Activated CD8-positive, alpha-beta T cell treated with anti-CD3 and anti-CD28 coated beads for 36 hours (primary cell): ENCODE results near the gene SIRT1. TPM values are rescaled to one million over a fixed set of nuclear protein-coding genes. Genes with fewer than 3 reads are reported as not detected.
"Not testable (repeated sequence)": the region's sequence is repeated elsewhere in the genome, so short reads cannot be mapped to it uniquely, and the experiment has no call there.

Experiments
- ATAC-seq: fragments of 200-7000 bp; cut with Tn5 transposase; one replicate; pipeline ENCODE4 v1.10.0; 2021; ENCODE audit warnings: mild to moderate bottlenecking, moderate library complexity
- CTCF ChIA-PET: fragments of 350-600 bp; sonication (Branson Sonifier 250); formaldehyde crosslinking; loops from one replicate; lab custom pipeline; 2021; ENCODE audit warnings: antibody characterized with exemption; lab: Charles Lee
- POLR2A ChIA-PET: fragments of 350-600 bp; sonication (Branson Sonifier 250); formaldehyde crosslinking; loops from one replicate; lab custom pipeline; 2021; ENCODE audit warnings: antibody characterized with exemption; lab: Charles Lee
- DNase-seq: peaks from one replicate; pipeline ENCODE4 v3.0.0-alpha.2; 2020
- H3K27ac Mint-ChIP-seq: one replicate; pipeline ENCODE4 v1.8.0; 2021; ENCODE audit warnings: mild to moderate bottlenecking, mixed read lengths
- H3K27me3 Mint-ChIP-seq: one replicate; pipeline ENCODE4 v1.8.0; 2021; ENCODE audit warnings: mixed read lengths
- H3K36me3 Mint-ChIP-seq: one replicate; pipeline ENCODE4 v1.8.0; 2021; ENCODE audit warnings: low read depth, mixed read lengths
- H3K4me1 Mint-ChIP-seq: one replicate; pipeline ENCODE4 v1.8.0; 2021; ENCODE audit warnings: low read depth, mixed read lengths
- H3K4me3 Mint-ChIP-seq: one replicate; pipeline ENCODE4 v1.8.0; 2021; ENCODE audit warnings: mild to moderate bottlenecking, moderate library complexity, mixed read lengths
- H3K9me3 Mint-ChIP-seq: one replicate; pipeline ENCODE4 v1.8.0; 2021; ENCODE audit warnings: mixed read lengths
- intact Hi-C: fragments of 100-400 bp; cut with micrococcal nuclease; formaldehyde crosslinking; loops from one replicate; pipeline ENCODE4 v1.10.0; 2022
- total RNA-seq, 2 experiments: library from RNA; stranded (reverse); gene quantifications; one replicate each; pipeline ENCODE4 v1.2.3, GENCODE V29; 2021
- TF ChIP-seq, protein P1 (sequence below): fragments of 200-600 bp; IDR thresholded peaks from one replicate; pipeline ENCODE4 v1.8.0; 2022; ENCODE audit warnings: antibody characterized with exemption, mild to moderate bottlenecking

The SIRT1 gene
- 10 to 100 TPM; 27.5 to 29.8 TPM for total RNA-seq

DNA sequence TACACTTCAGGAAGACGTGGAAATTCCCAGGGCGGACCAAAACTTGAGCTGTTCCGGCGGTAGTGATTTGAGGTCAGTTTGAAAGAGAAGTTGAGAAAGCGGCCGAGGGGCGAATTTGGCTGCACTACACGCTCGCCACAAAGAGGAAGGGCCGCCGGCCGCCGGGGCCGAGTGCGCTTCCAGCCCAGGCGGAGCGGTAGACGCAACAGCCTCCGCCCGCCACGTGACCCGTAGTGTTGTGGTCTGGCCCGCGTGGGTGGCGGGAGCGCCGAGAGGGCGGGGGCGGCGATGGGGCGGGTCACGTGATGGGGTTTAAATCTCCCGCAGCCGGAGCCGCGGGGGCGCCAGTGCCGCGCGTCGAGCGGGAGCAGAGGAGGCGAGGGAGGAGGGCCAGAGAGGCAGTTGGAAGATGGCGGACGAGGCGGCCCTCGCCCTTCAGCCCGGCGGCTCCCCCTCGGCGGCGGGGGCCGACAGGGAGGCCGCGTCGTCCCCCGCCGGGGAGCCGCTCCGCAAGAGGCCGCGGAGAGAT is at the start of gene SIRT1:
Gene SIRT1, plus strand, starts transcription at position 344 of the 529 bp plus-strand sequence. Its CDS starts 66 bp downstream, at position 410.
- TF ChIP-seq, protein P1, sequence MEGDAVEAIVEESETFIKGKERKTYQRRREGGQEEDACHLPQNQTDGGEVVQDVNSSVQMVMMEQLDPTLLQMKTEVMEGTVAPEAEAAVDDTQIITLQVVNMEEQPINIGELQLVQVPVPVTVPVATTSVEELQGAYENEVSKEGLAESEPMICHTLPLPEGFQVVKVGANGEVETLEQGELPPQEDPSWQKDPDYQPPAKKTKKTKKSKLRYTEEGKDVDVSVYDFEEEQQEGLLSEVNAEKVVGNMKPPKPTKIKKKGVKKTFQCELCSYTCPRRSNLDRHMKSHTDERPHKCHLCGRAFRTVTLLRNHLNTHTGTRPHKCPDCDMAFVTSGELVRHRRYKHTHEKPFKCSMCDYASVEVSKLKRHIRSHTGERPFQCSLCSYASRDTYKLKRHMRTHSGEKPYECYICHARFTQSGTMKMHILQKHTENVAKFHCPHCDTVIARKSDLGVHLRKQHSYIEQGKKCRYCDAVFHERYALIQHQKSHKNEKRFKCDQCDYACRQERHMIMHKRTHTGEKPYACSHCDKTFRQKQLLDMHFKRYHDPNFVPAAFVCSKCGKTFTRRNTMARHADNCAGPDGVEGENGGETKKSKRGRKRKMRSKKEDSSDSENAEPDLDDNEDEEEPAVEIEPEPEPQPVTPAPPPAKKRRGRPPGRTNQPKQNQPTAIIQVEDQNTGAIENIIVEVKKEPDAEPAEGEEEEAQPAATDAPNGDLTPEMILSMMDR: no peak
- intact Hi-C loops: no loop called here
- Mint-ChIP-seq H3K27me3 (no peaks in the 10 kb centered on the region), H3K9me3 (no peaks in the 10 kb centered on the region), H3K4me3 (peak within 1 kb of the TSS; percentile 94), H3K36me3 (peaks cover 35% of the 10 kb centered on the region), H3K4me1 (peaks cover 29% of the 10 kb centered on the region), H3K27ac (peak within 1 kb of the TSS; percentile 91)
- ChIA-PET CTCF (interaction anchor here (0.6 to 1.5 kb wide), 7 partner anchors 9 to 96 kb away, joined by 3 to 8 read pairs (median 5); no protein-coding TSS in a partner anchor), POLR2A (interaction anchor here (0.9 to 1.7 kb wide), 5 partner anchors 9 to 95 kb away, joined by 3 to 6 read pairs (median 4); no protein-coding TSS in a partner anchor)
- ATAC-seq: peak; percentile 75
- DNase-seq: peak; percentile 89

DNA sequence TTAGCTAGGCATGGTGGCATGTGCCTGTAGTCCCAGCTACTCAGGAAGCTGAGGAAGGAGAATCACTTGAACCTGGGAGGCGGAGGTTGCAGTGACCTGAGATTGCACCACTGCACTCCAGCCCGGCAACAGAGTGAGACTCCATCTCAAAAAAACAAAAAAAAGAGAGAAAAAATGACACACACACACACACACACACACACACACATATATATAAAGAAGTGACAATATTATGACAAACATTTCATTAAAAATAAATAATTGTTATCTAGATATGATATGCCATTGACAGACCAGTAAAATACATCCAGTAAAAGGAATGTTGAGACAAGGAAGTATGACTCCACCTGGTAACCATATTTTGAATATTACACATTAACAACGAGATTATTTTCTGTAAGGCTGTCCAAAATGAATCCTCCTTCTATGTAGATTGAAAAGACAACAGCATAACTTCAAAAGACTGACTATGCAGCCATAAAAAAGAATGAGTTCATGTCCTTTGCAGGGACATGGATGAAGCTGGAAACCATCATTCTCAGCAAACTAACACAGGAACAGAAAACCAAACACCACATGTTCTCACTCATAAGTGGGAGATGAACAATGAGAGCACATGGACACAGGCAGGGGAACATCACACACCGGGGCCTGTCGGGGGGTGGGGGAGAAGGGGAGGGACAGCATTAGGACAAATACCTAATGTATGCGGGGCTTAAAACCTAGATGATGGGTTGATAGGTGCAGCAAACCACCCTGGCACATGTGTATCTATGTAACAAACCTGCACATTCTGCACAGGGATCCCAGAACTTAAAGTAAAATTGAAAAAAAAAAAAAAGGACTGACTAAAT is 48.7 kb upstream of the SIRT1 start:
- H3K36me3 Mint-ChIP-seq, H3K27me3 Mint-ChIP-seq, H3K9me3 Mint-ChIP-seq, intact Hi-C loops, H3K27ac Mint-ChIP-seq, DNase-seq, H3K4me1 Mint-ChIP-seq, ATAC-seq: not testable (repeated sequence)
- peak overlapping the region; percentile 71 for H3K4me3 Mint-ChIP-seq
- ChIA-PET POLR2A (interaction anchor here (0.6 kb wide), 1 partner anchor 1626 kb away, joined by 5 read pairs; no protein-coding TSS in a partner anchor), CTCF (interaction anchor here (1.0 to 2.3 kb wide), 4 partner anchors 33 to 466 kb away, joined by 3 to 5 read pairs (median 3); no protein-coding TSS in a partner anchor)

DNA sequence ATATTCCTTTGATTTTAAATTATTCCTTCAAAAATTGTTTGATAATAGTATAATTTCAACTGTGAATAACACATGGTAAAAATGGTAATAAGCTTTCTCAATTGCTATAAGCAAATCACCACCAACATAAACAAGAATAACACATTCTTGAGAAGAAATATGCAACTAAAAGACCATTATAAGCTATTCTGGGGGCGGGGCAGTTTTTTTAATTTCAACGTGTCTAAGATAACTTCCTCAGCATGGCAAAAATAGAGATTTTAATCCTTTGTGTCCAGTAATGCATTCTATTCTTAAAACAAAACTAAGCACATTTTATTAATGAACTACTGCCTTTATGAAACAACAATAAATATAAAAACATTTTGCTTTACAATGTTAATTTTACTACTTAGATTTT is 48.0 kb upstream of the SIRT1 start:
- intact Hi-C loops: no loop called here
- Mint-ChIP-seq H3K4me3 (peak overlapping the region; percentile 71), H3K36me3 (peaks cover 1% of the 10 kb centered on the region), H3K4me1 (peaks cover 6% of the 10 kb centered on the region), H3K9me3 (peaks cover 7% of the 10 kb centered on the region), H3K27ac (no peak overlapping the region), H3K27me3 (no peaks in the 10 kb centered on the region)
- ATAC-seq: no peak
- DNase-seq: no peak
- TF ChIP-seq, protein P1: no peak
- POLR2A ChIA-PET: interaction anchor here (0.6 kb wide), 1 partner anchor 1627 kb away, joined by 5 read pairs; no protein-coding TSS in a partner anchor
- CTCF ChIA-PET: interaction anchor here (1.1 to 2.4 kb wide), 4 partner anchors 19 to 139 kb away, joined by 3 to 9 read pairs (median 6); no protein-coding TSS in a partner anchor

DNA sequence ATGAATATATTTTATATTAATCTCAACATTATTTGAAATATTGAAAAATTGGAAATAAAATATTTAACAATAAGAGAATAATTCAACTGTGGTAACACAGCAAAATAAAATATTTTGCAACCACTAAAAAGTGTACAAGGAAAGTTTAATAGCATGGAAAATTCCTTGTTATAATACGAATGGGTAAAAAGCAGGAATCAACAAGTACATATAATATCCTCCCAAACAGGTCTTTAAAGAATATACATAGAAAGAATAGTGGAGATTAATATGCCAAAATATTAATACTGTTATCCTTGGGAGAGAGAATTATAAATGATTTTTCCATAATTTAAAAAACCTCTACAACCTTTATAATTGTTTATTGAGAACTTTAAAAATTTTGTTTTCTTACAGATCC is 47.5 kb upstream of the SIRT1 start:
- POLR2A ChIA-PET: interaction anchor here (1.5 kb wide), 1 partner anchor 13 kb away, joined by 6 read pairs; no protein-coding TSS in a partner anchor

More for the DNA sequence above, 47.5 kb upstream of the SIRT1 start:
- TF ChIP-seq, protein P1: no peak
- ATAC-seq (no peak), DNase-seq (no peak)
- Mint-ChIP-seq H3K9me3 (peaks cover 11% of the 10 kb centered on the region), H3K36me3 (peaks cover 1% of the 10 kb centered on the region), H3K4me1 (peaks cover 6% of the 10 kb centered on the region), H3K4me3 (peak overlapping the region; percentile 10), H3K27ac (no peak overlapping the region), H3K27me3 (no peaks in the 10 kb centered on the region)
- CTCF ChIA-PET: interaction anchor here (1.6 to 2.4 kb wide), 4 partner anchors 18 to 376 kb away, joined by 4 to 13 read pairs (median 8); no protein-coding TSS in a partner anchor
- intact Hi-C loops: no loop called here
